C4-2B (cell line): ENCODE results near the gene NDUFAF2.
"Not testable (repeated sequence)": the region's sequence is repeated elsewhere in the genome, so short reads cannot be mapped to it uniquely, and the experiment has no call there.

Experiments
- H3K27ac ChIP-seq: fragments of 450-650 bp; 2 replicates; pipeline ENCODE4 v1.5.1; 2017
- ZFX ChIP-seq: fragments of 450-650 bp; IDR thresholded peaks from 2 replicates; pipeline ENCODE4 v1.6.1; 2017
- TF ChIP-seq, protein P1 (sequence below): fragments of 450-650 bp; conservative IDR thresholded peaks from 2 replicates; pipeline ENCODE4 v1.5.1; 2017; ENCODE audit warnings: mild to moderate bottlenecking

NDUFAF2 gene

DNA sequence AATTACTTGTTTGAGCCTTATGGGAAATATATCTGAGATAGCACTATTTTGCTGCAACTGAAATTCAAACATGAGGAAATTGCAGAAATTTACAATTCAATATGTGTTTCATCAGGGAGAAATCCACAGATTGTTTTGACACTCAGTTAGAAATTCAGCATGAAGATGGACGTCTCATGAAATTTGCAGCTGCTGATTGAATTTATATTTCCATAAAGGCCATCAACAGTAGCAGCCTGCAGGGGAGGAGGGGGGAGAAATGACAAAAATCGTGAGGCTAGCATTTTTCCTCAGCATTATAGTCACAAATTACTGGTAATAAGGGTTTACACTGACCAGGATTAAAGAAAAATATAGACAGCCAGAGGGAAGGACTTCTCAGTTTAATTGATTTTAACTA is 81.0 kb downstream of the NDUFAF2 start:
- no peak overlapping the region for H3K27ac ChIP-seq
- TF ChIP-seq ZFX: no peak
- TF ChIP-seq, protein P1, sequence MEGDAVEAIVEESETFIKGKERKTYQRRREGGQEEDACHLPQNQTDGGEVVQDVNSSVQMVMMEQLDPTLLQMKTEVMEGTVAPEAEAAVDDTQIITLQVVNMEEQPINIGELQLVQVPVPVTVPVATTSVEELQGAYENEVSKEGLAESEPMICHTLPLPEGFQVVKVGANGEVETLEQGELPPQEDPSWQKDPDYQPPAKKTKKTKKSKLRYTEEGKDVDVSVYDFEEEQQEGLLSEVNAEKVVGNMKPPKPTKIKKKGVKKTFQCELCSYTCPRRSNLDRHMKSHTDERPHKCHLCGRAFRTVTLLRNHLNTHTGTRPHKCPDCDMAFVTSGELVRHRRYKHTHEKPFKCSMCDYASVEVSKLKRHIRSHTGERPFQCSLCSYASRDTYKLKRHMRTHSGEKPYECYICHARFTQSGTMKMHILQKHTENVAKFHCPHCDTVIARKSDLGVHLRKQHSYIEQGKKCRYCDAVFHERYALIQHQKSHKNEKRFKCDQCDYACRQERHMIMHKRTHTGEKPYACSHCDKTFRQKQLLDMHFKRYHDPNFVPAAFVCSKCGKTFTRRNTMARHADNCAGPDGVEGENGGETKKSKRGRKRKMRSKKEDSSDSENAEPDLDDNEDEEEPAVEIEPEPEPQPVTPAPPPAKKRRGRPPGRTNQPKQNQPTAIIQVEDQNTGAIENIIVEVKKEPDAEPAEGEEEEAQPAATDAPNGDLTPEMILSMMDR: no peak

DNA sequence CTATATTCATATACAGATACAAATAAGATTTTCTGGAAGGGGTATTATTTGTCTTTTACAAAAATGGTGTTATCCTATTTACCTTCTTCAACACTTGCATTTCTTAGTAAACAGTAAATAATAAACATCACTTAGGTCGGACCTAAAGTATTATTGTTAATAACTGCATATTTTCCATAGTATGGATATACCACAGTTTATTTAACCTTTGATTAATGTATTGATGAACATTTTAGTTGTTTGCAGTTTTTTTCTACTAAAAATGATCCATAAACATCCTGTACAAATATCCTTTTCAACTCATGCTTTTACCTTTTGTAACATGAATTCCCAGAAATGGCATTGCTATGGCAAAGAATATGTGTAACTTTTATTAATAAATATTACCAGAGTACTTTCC is 83.4 kb downstream of the NDUFAF2 start:
- H3K27ac ChIP-seq: no peak overlapping the region

DNA sequence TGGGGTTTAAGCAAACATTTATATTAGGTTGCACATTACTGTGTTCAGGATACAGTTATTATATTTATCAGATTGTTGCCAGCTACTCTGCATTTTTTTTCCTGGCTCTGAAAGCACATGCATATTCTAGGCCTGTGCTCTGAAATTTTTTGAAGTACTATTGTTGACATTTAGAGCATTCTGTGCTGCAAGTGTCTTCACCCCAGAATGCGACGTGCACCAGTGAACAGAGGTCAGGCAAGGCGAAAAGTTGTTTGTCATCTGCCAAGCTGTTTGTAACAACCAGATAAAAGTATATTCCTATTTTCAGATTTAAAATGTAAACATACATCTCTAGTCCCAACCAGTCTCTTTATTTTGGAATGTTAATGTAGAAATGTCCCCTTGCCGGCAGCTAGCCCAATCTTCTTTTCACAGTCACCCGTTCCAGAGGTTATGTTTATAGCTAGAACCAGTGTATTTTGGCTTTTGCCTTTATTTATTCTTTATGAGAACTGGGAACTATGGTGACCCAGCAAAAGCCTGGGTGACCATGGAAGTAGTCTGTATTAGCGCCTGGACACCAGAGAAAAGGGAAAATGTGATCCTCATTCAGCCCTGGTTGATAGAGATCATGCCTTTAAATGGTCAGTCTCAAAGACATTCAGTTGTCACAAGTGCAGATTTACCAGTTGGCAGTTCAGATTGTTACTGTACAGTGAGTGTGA is 84.6 kb downstream of the NDUFAF2 start:
- no peak for TF ChIP-seq ZFX
- TF ChIP-seq, protein P1: no peak
- no peak overlapping the region for H3K27ac ChIP-seq

More for the DNA sequence above, 83.4 kb downstream of the NDUFAF2 start:
- TF ChIP-seq, protein P1: no peak
- TF ChIP-seq ZFX: no peak

DNA sequence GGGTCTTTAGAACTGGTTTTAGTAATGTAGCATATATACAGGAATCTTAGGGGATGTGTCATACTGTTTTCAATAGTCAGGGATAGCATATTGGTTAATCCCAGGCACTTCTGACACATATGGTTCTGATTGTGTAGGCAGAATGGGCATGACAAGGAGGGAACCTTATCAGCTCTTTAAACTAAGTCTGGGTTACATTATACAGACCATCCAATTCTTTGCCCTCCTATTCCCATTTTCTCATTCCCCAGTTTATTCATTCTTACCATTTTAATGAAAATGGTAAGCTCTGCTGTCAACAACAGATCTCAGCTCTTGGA is 85.1 kb downstream of the NDUFAF2 start:
- H3K27ac ChIP-seq: no peak overlapping the region
- TF ChIP-seq ZFX: no peak
- TF ChIP-seq, protein P1: no peak

DNA sequence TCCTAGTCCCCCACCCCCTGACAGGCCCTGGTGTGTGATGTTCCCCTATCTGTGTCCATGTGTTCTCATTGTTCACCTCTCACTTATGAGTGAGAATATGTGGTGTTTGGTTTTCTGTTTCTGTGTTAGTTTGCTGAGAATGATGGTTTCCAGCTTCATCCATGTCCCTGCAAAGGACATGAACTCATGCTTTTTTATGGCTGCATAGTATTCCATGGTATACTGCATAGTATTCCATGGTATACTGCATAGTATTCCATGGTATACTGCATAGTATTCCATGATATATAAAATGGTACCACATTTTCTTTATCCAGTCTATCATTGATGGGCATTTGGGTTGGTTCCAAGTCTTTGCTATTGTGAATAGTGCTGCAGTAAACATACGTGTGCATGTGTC is 86.3 kb downstream of the NDUFAF2 start:
- not testable (repeated sequence) for H3K27ac ChIP-seq

DNA sequence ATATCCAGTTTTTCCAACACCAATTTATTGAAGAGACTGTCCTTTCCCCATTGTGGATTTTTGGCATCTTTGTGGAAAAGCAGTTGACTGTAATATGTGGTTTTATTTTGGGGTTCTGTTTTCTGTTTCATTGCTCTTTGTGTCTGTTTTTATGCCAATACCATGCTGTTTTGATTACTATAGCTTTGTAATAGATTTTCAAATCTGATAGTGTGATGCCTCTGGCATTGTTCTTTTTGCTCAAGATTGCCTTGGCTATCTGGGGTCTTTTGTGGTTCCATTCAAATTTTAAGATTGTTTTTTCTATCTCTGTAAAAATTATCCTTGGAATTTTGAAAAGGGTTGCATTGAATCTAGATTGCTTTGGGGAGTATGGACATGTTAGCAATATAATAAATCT is 99.5 kb downstream of the NDUFAF2 start:
- TF ChIP-seq ZFX: no peak
- TF ChIP-seq, protein P1: no peak
- no peak overlapping the region for H3K27ac ChIP-seq

DNA sequence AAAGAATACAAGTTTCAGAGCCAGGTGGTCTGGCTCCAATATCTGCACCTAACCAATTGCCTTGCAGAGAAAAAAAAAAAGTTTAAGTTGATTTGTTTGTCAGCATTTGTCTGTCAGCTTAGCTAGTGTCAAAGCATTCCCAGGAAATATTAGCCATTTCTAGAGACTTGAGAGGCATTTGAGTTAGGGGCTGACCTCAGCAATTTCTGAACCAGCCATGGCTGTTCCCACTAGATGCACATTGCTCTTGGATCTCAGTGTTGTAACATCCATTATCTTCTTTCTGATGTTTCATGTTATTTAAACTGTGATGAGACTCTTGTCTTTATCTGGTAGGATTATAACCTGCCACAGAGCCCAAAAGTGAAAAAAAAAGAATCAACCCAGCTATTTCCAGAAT is 102.3 kb downstream of the NDUFAF2 start:
- H3K27ac ChIP-seq: no peak overlapping the region
- TF ChIP-seq, protein P1: no peak
- TF ChIP-seq ZFX: no peak

DNA sequence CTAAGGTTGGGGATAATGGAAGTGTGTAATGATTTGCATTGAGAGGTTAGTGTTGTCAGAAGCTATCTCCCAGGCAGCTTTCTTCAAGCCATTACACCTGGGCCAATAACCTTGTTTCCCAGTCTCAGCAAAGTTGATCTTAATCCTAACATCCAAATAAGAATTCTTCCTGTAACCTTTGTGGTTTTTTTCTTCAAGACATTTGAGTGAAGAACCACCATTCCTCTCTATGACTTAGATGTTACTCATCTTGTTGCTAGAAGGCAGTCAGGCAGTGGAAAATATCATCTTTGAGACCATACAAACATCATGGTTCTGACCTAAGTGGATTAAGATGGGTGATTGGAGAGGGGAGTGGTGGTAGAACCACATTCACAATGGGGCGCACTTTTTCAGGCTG is 103.5 kb downstream of the NDUFAF2 start:
- no peak overlapping the region for H3K27ac ChIP-seq
- no peak for TF ChIP-seq ZFX
- TF ChIP-seq, protein P1: no peak
